HG02623 (cell line): ENCODE results near the gene C10orf90.

Experiments
- ATAC-seq: cut with Tn5 transposase; IDR thresholded peaks from one replicate; pipeline ENCODE4 v1.9.1; 2021; ENCODE audit warnings: moderate library complexity; ENCODE audit not compliant: unreplicated experiment

C10orf90 gene

DNA sequence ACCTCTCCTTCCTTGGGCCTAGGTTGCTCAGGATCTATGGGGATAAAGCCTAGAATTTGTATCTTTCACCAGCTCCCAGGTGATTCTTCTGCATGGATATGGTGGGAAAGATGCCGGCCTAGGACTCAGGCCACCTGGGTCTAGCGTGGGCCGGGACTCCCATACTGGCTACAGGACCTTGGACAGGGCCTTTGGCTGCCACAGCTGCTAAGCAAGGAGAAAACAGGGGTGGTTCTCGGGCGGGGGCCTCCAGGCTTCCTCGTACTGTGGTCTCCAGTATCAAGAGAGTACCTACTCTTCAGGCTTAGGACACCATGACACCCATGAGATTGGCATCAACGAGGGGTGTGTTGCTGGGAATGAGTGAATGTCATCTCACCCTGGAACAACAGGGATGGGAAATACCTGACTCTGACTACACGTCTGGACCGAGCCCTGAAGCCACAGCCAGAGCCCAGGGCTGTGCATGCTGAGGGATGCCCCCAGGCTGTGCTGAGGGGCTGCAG lies 161.9 kb downstream of the C10orf90 start:
- ATAC-seq, result no peak

DNA sequence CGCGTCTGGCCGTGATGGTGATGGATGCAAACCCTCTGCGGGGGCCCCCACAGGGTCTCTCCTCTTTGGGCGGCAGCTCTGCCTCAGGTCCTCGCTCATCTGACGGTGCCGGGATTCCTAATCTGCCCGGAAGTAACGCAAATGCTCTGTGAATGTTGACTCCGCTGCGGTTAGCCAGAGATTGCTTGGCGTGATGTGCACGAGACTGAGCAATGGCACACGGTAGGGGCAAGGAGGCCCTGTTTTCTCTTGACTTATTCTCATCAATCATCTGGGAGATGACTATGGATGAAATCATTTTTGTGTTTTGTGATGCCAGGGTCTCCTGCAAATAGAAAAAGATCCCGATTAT lies 165.8 kb downstream of the C10orf90 start:
- ATAC-seq, result no peak

DNA sequence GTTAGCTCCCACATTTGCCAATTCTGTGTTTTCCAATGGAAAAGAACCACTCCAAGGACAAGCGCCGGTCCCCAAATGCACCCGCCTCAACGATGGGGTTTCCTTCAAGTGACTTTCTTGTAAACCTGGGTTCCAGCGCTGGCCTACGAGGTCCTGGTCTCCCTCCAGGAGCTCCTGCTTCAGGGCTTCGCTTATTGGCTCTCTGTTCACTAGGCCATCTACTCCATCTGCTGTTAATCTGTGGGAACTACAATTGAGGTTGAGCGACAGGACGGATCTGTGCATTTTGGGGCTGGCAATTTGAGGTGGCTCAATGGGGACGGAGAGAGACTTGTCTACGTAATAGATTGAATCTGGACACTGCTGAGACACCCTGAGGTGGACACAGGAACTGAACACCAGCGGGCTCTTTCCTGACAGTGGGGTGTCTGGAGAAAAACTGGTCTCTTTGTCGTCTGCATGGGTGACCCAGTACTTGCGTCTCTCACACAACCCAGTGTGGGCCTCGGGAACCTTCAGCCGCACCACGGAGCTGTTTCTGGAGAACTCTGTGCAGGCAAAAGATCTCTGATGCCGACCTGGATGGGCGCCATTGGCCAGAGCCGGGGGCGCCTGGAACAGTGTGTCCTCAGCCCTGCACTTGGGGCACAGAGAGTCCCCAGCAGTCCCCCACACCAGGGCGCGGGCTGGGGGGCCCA lies 166.3 kb downstream of the C10orf90 start:
- ATAC-seq, result no peak

DNA sequence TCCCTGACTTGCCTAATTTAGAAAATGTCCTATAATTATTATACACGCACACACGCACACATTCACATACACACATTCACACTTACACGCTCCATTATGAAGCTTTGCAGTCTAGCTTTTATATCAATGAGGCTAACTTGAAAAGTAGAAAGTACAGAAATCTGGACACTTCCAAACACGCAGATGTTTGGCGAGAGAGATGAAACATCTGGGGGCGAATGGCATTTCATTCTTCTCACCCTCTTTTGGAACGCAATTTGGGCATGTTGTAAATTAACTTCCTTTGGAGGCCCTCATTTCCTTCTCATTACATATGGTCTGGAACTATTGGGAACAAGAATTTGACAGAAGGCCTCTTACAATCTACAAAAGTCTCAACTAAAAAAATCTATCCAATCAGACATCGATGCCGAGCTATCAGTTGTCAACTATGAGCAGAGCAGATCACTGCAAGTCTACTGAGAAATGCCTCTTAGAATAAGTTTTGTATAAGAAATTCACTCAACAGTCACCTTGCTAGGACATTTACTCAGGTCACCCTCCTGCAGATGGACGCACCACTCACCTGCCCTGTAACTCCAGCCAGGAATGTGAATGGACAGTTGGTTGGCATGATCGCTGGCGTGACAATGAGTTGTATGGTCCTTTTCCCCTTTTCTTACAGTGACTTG lies 167.0 kb downstream of the C10orf90 start:
- ATAC-seq, result no peak

DNA sequence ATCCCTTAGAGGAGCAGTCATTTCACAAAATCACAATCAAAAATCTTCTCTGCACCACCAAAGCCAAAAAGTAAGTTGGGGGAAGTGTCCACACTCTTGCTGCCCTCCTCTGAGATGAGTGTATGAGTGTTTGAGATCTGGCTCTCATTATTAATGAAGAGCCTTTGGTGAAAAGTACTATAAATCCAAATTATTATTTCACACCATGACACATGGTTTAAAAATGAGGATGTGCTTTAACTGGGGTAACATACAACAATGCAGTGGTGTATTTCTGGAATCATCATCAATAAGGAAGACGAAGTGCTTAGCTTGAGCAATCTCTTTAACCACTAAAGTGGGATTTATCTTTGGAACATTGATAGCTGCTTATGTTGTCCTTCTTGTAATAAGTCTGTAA lies 168.1 kb downstream of the C10orf90 start:
- ATAC-seq, result no peak

DNA sequence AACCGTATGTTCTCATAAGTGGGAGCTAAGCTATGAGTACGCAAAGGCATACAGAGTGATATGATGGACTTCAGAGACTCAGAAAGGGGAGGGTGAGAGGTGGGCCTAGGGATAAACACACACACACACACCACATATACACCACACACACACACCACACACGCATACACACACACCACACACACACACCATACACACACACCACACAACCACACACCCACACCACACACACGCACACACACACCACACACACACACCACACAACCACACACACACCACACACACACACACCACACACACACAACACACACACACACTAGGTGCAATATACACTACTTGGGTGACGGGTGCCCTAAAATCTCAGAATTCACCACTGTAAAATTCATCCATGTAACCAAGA lies 168.7 kb downstream of the C10orf90 start:
- ATAC-seq, result no peak

DNA sequence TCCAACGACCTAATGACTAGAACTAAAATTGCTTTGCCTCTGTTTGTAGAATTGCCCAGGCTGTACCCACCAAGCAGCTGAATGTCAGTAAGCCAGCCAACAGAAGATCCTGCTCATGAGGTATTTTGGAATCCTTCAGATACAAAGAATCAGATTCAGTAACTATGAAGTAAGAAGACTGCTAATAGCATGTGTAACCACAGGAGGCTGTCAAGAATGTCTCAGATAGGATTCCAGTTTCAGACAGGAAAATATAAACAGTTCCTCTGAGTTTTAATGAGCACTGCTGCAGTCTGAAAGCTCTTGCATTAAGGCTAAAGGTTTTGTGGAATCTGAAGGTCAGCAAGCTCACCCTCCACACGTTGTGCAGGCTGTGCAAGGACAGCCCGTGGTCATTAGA lies 169.6 kb downstream of the C10orf90 start:
- ATAC-seq, result no peak

DNA sequence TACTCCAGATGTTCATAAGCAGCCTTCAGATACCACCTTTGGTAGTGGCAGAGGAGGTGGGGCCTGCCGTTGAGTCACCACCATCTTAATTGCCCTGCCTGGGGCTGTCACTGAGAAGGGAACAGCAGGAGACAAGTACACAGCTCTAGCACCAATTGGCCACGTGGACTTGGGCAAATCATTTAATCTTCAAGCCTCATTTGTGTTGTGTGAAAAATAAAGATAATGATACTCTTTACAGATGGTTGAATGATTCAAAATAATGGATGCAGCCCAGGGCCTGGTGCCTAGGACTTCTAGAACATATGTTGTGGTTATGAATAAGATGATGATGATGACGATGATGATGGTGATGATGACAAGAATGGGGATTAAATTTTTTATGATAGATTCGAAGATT lies 170.3 kb downstream of the C10orf90 start:
- no peak for ATAC-seq

DNA sequence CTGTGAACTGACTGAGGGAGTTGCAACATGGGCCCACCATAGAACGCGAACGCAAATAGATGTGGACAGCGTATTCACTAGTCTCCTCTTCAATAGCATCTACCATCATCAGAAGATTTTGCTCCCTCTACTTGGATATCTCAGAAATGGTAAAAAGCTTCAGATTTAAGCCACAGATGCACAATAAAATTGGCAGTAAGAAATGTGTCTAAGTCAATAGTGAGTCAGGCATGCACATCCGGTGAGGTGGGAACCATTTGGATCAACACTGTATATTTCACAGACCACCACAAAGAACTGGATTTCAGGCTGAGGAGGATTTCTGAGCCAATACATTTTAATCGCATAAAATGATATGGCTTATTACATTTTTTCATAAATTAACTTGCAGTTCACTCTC lies 170.7 kb downstream of the C10orf90 start:
- no peak for ATAC-seq

DNA sequence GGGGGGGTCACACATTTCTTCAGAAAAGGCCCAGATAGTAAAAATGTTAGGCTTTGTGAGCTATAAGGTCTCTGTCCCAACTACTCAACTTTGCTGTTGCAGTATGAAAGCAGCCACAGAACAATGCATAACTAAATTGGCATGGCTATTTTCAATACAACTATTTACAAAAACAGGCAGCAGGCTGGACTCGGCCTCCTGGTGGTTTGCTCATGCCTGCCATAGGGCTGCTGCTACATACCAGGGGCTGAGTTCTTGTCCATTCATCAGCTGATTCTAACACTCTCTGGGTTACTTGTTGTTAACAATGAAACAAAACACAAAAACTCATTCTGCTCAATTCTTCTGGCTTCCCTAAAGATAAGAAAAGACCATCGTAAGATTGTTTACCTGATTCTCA lies 172.8 kb downstream of the C10orf90 start:
- no peak for ATAC-seq

DNA sequence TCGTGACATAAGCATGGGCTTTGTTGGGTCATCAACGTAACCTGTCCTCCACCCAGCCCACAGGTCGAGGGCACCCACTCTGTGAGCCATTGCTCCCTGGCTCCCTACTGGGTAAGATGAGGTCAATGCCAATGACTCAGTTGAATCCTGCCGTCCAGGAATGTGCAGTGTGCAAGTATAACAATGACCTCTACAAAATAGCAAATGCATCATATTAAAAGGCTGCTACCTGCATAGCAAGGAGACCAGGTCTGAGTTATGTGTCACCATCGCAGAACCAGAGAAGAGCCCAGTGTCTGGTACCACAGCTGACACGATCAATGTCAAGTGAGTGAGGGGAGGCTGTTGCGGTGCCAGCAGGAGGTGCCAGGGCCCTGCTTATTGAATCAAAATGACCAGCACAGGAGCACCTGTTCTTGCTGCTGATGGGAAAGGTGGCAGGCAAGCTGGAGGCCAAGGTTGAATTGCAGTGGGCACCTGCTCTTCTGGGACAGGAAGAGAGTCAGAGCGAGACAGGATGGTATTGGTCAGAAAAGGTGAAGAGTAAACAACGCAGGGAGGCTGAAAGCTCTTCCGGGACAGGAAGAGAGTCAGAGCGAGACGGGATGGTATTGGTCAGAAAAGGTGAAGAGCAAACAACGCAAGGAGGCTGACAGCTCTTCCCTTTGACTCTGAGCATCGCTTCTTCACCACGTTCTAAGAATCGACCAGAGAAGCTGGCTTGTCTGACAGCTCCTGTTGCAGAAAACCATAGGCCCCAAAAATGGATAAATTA lies 173.5 kb downstream of the C10orf90 start:
- ATAC-seq, result no peak

DNA sequence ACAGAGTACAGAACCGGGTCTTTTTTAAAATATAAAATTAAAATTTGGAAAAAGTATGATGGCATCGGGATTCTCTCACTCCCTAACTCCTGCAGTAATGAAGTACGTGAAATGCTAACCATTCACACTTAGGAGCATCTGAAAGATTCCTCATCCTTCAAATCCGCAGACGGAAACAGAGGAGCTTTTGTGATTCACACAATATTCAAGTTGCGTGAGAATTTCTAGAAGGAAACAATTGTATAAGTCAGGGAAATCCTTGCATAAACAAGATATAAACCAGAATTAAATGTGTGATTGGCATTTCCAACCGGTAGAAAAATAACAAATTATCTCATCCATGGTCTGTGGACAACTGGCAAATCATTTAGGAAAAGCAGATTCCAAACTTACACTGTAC lies 179.0 kb downstream of the C10orf90 start:
- no peak for ATAC-seq

DNA sequence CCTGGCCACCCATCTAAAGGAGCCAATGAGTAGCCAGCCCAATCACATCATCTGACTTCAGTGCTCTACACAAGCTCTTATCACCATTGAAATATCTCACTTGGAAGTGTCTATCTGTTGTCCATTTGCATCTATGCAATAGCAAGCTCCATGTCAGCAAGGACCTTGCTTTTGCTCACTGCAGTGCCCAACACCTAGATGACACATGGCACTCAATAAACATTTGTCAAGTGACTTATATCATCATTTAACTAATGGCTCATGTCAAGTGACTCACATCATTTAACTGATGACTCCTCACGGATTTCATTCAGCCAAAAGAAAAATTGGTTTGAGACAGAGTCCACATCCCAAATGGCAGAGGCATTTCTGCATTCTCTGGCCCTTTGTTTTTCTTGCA lies 189.3 kb downstream of the C10orf90 start:
- ATAC-seq, result no peak

DNA sequence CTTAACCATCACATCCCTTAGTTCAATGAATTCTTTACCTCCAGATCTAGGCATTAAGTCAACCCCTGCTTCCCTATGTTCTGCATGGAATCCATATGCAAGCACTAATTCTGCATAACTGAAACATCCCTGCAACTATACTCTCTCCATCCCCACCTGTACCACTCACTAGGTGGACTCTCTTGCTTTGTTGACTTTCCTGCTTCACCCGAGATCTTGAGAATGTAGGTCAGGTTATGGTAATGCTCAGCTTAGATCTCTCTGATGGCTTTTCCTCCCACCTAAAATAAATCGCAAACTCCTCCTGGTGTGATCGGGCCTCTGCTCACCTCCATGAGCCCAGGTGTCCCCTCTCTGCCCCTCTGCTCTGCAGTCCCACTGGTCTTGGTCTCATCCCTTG lies 189.8 kb downstream of the C10orf90 start:
- ATAC-seq, result no peak

DNA sequence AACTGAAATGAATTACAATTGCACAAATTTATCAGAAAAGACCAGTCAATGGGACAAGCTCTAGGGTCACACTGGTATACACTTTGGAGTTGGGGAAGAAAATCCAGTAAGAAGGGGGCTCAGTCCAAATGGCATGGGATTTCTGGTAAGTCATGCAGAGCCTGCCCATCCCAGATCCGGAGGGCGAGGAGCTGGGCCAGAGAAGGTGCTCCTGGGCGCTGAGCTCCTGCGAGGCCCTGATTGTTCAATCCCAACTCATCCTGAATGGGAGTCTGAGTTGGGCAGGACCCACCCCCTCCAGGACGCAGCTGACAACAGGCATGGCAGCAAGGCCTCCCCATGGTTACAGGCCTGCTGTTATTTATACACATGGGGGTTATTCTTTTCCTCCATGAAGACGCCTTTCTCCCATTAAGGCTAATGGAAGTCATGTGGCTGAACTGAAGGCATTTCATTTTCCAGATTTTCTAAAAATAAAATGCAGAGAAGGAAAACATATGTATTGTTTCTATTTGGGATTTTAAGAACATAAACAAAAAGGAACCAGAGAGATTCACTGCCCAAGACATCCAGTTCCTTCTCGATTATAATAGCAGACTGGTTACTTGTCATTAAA lies 191.1 kb downstream of the C10orf90 start:
- ATAC-seq, result no peak

DNA sequence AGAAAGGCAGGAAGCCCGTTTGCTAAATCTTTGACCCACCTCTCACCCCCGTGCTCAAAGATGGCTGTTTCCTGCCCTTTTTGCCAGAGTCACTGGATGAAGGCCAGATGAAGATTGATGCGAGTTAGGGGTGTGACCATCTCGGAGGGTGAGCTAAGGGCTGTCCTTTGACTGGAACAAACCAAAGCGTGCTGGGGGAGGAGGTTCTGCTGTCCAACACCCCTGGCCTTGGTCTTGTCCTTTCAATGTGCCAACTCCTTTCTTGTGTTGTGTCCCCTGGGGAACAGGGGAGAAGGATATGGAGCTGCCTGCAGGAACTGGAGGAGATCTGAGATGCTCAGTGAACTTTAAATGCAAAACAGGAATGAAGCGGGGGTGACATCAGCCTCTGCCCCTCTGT lies 191.9 kb downstream of the C10orf90 start:
- ATAC-seq, result no peak

DNA sequence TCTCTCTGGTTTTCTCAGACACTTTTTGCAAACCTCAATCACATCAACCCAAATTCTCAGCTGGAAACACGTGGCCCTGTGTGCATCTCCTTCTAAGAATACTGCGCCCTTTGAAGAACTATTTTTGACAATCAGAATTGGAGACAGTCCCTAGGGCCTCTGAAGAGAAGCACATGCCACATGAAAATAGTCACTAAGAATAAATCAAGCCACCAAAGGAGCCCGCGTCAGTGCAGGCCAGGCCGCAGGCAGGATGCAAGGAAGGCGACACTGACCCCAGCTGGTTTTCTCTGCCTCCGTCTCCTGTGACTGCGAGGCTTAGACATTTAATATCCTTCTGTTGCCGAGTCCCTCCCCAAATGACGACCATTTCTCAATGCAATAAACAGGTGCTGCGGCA lies 194.2 kb downstream of the C10orf90 start:
- no peak for ATAC-seq

DNA sequence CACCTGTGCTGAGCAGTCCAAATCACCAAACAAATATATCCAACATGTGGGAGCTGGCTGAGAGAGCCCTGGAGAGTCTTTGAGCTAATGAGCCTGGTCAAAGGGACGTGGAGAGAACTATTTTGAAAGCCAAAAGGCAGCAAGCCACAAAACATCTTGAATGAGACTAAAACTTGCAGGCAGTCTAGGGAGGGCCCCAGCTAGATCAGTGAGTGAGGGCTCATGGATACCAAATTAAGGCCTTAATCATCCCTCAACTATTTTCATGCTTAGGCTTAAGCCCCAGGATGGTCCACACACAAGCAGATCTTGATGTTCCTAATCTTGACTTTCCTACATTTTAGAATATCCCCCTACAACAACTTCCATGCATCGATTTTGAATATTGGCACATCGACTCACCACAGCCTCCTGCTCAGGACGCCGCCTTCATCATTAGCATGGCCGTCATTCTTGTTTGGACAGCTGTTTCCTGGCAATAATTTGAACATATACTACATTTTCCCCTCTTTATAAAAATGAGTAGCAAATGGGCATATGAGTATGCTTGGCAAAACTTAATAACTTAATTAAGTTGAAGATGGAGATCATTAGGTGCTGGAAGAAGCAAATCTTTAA lies 195.3 kb downstream of the C10orf90 start:
- no peak for ATAC-seq

DNA sequence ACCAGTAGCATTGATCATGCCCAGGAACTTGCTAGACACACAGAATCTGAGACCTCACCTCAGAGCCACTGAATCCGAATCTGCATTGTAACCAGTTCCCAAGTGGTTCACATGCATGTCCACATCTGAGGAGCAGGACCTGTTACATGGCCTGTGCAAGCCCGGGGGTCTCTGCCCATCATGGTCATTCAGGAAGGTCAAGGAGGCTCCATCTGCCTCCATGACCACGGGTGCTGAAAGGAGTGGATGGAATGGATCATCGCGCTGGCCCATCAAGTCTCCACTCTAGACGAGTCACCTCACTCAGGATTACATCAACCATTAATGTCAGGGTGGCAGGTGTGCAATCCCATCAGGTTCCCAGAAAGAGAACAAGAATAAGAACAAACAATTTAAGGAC lies 196.5 kb downstream of the C10orf90 start:
- no peak for ATAC-seq

DNA sequence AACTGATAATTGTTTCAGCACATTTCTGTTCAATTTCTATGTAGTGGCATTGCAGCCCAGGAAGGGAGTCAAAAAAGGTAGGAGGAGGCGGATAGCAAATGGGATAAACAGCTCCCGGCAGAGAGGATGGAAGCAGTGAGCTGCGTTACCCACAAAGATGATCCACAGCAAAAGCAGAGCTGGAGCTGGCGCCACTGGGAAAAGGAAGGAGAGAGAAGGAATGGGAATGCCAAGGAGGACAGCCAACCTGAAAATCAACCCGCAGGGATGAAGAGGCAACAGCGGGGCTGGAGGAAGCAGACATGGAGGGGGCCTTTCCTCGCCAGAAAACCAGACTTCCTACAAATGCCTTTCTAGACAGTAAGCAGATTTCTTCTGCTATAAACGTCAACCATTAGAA lies 199.5 kb downstream of the C10orf90 start:
- no peak for ATAC-seq

DNA sequence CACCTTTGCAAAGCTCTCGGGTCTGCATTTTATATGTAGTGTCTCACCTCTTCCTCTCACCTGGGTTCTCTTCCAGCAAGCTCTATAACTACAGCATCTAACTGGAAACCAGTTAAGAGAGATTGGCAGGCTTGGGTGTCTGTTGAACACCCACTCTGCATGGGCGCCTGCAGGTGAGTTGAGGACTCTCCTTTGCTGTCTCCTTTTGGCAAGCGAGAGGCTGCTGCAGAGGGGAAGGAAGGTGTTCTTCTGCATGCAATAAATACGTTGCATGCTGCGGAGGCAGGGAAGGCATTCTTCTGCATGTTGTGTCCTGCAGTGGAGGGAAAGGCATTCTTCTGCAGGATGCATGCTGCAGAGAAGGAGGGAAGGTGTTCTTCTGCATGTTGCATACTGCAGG lies 200.8 kb downstream of the C10orf90 start:
- ATAC-seq, result no peak
